HG03064 (cell line): ENCODE results near the gene PRKG1.

ENCODE experiments used
- ATAC-seq: cut with Tn5 transposase; IDR thresholded peaks from one replicate; pipeline ENCODE4 v1.9.1; 2021; ENCODE audit warnings: low read depth; ENCODE audit not compliant: unreplicated experiment

The PRKG1 gene

GRCh38 chr10:52313256-52313932 is 1239.1 kb downstream of the PRKG1 start:
- no peak for ATAC-seq

- no peak for ATAC-seq
Observed at GRCh38 chr10:52313933-52314821, 1239.9 kb downstream of the PRKG1 start, which contains the start of gene DKK1. TSS of gene DKK1 (plus strand) at chr10:52314281. CDS start at chr10:52314435, 154 bp downstream.

GRCh38 chr10:52314822-52315552 is 1240.7 kb downstream of the PRKG1 start:
- ATAC-seq: no peak

- ATAC-seq: no peak
Observed at GRCh38 chr10:52316001-52316400, 1241.7 kb downstream of the PRKG1 start.

GRCh38 chr10:52316500-52316899 is 1242.2 kb downstream of the PRKG1 start:
- ATAC-seq: no peak

GRCh38 chr10:52318136-52318701 is 1243.9 kb downstream of the PRKG1 start:
- no peak for ATAC-seq

- no peak for ATAC-seq
Observed at GRCh38 chr10:52318822-52319464, 1244.7 kb downstream of the PRKG1 start.

- ATAC-seq: no peak
Observed at GRCh38 chr10:52319926-52320325, 1245.6 kb downstream of the PRKG1 start.

- ATAC-seq: no peak
Observed at GRCh38 chr10:52322323-52322722, 1248.0 kb downstream of the PRKG1 start.

GRCh38 chr10:52322936-52323335 is 1248.6 kb downstream of the PRKG1 start:
- no peak for ATAC-seq

GRCh38 chr10:52326382-52326781 is 1252.1 kb downstream of the PRKG1 start:
- ATAC-seq: no peak

GRCh38 chr10:52331638-52332364 is 1257.5 kb downstream of the PRKG1 start:
- ATAC-seq: no peak

- no peak for ATAC-seq
Observed at GRCh38 chr10:52332815-52333214, 1258.5 kb downstream of the PRKG1 start.

- ATAC-seq: no peak
Observed at GRCh38 chr10:52334595-52334994, 1260.3 kb downstream of the PRKG1 start.

- no peak for ATAC-seq
Observed at GRCh38 chr10:52335665-52336064, 1261.4 kb downstream of the PRKG1 start.

- no peak for ATAC-seq
Observed at GRCh38 chr10:52337225-52337624, 1262.9 kb downstream of the PRKG1 start.

GRCh38 chr10:52343439-52343838 is 1269.2 kb downstream of the PRKG1 start:
- no peak for ATAC-seq

- ATAC-seq: no peak
Observed at GRCh38 chr10:52346394-52347326, 1272.4 kb downstream of the PRKG1 start.

- no peak for ATAC-seq
Observed at GRCh38 chr10:52347327-52347667, 1273.0 kb downstream of the PRKG1 start.
